Neutrophil (primary cell): ENCODE results near the gene MVB12B.

Experiments
- H3K27ac ChIP-seq: fragments of 200-600 bp; sonication (generic); 2 replicates; pipeline ENCODE4 v1.5.1; 2016; ENCODE audit warnings: mild to moderate bottlenecking, moderate library complexity
- H3K27me3 ChIP-seq: fragments of 200-600 bp; sonication (generic); 2 replicates; pipeline ENCODE4 v1.6.0; 2016; ENCODE audit warnings: mild to moderate bottlenecking
- H3K36me3 ChIP-seq: fragments of 200-600 bp; sonication (generic); 2 replicates; pipeline ENCODE4 v1.5.1; 2017
- H3K4me1 ChIP-seq, 2 experiments: fragments of 200-600 bp in 1 of 2; sonication (generic) in 1 of 2; 1 replicate in 1 of 2; 2 replicates in 1 of 2; pipeline versions ENCODE4 v1.5.1 to v1.6.1; 2013 to 2016; ENCODE audit warnings: low read depth in 1 of 2, low read length in 1 of 2, mild to moderate bottlenecking in 1 of 2, moderate library complexity in 1 of 2; ENCODE audit not compliant: control insufficient read depth in 1 of 2, insufficient read depth in 1 of 2
- H3K4me3 ChIP-seq, 2 experiments: fragments of 200-600 bp in 1 of 2; sonication (generic) in 1 of 2; 1 replicate in 1 of 2; 2 replicates in 1 of 2; pipeline ENCODE4 v1.5.1; 2013 to 2016; ENCODE audit warnings: low read depth in 1 of 2, low read length in 1 of 2, mild to moderate bottlenecking in 1 of 2, moderate library complexity in 1 of 2
- H3K9me3 ChIP-seq: fragments of 200-600 bp; sonication (generic); 2 replicates; pipeline ENCODE4 v1.5.1; 2016
- TF ChIP-seq, protein P1 (sequence below): fragments of 200-600 bp; sonication (generic); IDR thresholded peaks from 2 replicates; pipeline ENCODE4 v1.5.1; 2016; ENCODE audit warnings: antibody characterized with exemption

MVB12B gene

DNA sequence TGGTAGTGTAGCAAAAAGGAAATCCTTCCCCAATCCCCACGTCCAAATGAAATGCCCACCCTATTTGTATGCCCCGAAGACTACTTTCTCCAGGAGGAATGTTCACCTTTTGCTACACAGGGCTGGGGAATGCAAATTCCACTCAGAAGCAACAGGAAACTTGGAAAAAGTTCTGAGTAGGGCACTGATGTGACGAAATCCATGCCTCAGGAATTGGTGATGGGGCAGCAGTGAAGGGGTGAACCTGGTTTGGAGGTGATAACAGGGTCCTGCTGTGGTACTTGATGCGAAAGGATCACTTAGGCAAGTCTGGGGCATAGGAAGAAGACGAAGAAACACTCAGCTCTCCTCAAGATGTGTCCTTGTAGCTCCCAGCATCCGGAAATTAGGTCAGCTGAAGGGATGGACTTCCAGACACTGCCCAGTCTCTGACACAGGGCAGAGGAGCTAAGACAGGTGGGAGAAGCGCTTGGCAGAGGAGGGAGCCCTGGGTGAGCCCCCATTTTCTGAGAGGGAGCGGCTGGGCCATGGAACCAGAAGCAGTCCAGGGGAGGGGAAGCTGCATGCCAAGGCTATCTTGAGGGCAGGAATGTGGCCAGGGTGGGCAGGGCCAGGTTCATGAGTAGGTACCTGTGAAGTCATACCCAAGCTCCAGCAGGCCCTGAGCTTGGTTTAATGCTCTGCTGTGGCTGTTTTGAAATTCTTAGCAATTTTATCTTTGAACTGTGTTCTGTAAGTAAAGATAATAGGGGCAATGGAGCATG lies 22.2 kb upstream of the MVB12B start:
- Histone ChIP-seq H3K27me3 (no peaks in the 10 kb centered on the region), H3K27ac (no peak overlapping the region), H3K9me3 (no peaks in the 10 kb centered on the region), H3K4me1 (peaks cover 0 to 3% of the 10 kb centered on the region in 2 experiments), H3K4me3 (no peak overlapping the region), H3K36me3 (no peaks in the 10 kb centered on the region)
- TF ChIP-seq, protein P1, sequence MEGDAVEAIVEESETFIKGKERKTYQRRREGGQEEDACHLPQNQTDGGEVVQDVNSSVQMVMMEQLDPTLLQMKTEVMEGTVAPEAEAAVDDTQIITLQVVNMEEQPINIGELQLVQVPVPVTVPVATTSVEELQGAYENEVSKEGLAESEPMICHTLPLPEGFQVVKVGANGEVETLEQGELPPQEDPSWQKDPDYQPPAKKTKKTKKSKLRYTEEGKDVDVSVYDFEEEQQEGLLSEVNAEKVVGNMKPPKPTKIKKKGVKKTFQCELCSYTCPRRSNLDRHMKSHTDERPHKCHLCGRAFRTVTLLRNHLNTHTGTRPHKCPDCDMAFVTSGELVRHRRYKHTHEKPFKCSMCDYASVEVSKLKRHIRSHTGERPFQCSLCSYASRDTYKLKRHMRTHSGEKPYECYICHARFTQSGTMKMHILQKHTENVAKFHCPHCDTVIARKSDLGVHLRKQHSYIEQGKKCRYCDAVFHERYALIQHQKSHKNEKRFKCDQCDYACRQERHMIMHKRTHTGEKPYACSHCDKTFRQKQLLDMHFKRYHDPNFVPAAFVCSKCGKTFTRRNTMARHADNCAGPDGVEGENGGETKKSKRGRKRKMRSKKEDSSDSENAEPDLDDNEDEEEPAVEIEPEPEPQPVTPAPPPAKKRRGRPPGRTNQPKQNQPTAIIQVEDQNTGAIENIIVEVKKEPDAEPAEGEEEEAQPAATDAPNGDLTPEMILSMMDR: no peak

DNA sequence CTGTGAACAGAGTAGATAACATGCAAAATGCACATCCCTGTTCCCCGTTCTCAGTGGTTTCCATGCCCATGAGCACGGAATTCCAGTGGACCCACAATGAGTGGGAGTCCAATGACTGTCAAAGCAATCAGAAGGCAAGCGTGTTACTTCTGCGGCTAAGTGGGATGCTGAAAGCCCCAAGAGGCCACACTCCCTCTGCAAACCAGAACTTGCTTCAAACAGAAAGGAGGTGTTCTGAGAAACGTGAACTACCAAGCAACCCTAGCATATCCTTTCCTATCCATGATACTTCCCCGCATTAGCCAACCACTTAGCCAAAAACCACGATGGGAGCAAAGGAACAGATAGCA lies 21.7 kb upstream of the MVB12B start:
- TF ChIP-seq, protein P1: no peak
- no peaks in the 10 kb centered on the region for H3K36me3 ChIP-seq
- H3K4me3 ChIP-seq: no peak overlapping the region
- no peaks in the 10 kb centered on the region for H3K9me3 ChIP-seq
- H3K27me3 ChIP-seq: no peaks in the 10 kb centered on the region
- peaks cover 0 to 3% of the 10 kb centered on the region in 2 experiments for H3K4me1 ChIP-seq
- H3K27ac ChIP-seq: no peak overlapping the region

DNA sequence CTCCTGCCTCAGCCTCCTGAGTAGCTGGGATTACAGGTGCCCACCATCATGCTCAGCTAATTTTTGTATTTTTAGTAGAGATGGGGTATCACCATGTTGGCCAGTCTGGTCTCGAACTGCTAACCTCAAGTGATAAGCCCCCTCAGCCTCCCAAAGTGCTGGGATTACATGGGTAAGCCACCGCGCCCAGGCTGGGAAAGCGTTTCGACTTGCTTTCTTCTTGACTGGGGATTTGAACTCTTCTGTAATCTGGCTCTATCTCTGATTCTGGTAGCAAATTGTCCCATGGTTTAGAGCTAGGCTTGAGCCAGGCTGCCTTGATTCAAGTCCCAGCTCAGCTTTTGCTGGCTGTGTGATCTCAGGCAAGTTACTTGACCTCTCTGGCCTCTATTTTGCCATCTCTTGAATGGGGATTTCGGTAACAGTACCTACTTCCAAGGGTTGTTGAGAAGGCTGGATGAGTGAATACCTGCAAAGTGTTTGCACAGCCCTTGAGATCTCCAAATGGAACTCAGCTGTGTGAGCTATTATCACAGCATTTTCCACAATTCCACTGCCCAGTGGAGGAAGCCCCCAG lies 20.5 kb upstream of the MVB12B start:
- peaks cover 0 to 3% of the 10 kb centered on the region in 2 experiments for H3K4me1 ChIP-seq
- no peak overlapping the region for H3K27ac ChIP-seq
- TF ChIP-seq, protein P1: no peak
- no peaks in the 10 kb centered on the region for H3K9me3 ChIP-seq
- no peak overlapping the region for H3K4me3 ChIP-seq
- H3K27me3 ChIP-seq: no peaks in the 10 kb centered on the region
- no peaks in the 10 kb centered on the region for H3K36me3 ChIP-seq

DNA sequence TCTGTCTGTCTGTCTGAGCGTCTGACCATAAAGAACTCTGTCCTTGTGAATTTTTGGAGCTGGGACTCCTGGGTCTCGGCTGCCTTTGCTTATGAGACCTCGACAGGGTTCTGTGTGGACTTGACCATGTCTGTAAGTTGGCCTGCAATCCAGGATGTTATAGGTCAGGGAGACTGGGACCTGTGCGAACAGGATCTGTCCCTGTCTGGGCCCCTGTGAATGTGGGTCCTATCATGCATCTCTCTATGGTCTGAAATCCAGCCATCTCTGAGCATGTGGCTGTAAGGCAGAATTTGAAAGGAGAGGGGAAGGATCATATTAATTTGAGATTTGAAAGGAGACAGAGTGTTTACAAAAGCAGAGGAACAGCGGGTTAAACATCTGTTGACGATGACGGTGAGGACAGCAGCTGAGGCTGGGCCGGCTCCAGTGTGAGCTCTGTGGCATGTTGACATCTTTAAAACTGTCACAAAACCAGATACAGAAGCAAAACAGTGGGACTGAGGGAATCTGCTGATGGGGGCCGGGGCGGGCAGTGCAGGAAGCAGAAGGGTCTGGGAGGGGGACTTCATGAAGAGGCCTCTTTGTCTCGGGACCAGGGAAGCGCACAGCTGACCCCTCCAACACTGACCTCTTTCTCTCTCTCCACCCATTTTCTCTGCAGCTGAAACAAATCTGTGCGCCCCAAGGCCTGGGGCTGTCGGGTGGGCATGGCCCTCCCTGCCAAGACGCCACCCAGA lies 19.1 kb upstream of the MVB12B start:
- Histone ChIP-seq H3K4me1 (peaks cover 0 to 3% of the 10 kb centered on the region in 2 experiments), H3K36me3 (no peaks in the 10 kb centered on the region), H3K27me3 (no peaks in the 10 kb centered on the region), H3K27ac (no peak overlapping the region), H3K4me3 (no peak overlapping the region), H3K9me3 (no peaks in the 10 kb centered on the region)
- TF ChIP-seq, protein P1: no peak

DNA sequence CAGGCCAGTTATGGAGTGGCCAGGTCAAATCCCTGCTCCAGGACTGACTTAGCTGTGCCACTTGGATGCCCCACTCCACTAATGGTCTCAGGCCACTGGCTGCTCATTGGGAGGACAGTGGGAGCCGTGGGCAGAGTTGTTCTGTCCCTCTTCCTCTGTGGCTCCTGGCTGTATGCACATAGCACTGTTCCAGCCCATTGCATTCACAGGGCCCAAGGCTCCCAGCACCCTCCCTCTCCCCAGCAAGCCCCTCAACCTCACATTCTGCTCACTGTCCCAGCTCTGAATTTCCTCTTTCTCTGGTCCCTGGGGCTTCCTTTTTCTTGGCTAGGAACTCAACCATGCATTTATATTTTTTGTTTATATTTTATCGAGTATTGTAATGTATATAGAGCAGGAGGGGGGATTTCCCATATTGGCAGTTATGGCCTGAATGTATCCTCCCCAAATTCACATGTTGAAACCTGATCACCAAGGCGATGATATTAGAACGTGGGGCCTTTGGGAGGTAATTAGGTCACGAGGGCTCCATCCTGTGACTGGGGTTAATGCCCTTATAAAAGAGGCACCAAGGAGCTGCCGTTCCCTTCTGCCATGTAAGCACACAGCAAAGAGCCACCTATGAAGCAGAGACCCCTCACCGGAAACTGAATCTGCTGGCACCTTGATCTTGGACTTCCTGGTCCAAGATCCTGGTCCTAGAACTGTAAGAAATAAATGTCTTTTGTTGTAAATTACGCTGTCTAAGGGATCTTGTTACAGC lies 17.0 kb upstream of the MVB12B start:
- Histone ChIP-seq H3K27me3 (no peaks in the 10 kb centered on the region), H3K9me3 (no peaks in the 10 kb centered on the region), H3K4me1 (peaks cover 0 to 3% of the 10 kb centered on the region in 2 experiments), H3K27ac (no peak overlapping the region), H3K4me3 (no peak overlapping the region), H3K36me3 (no peaks in the 10 kb centered on the region)
- TF ChIP-seq, protein P1: no peak
